B cell (primary cell): ENCODE data around the gene LBR.

ENCODE experiments used
- EZH2 ChIP-seq: IDR thresholded peaks from 2 replicates; pipeline ENCODE4 v1.6.1; 2012; ENCODE audit warnings: borderline replicate concordance, low read depth, mild to moderate bottlenecking, moderate library complexity, low read length; ENCODE audit not compliant: insufficient read depth, poor library complexity, severe bottlenecking
- TF ChIP-seq, protein P1 (sequence below): fragments of 200-600 bp; IDR thresholded peaks from one replicate; pipeline ENCODE4 v1.8.0; 2022; ENCODE audit warnings: antibody characterized with exemption, mild to moderate bottlenecking

DNA sequence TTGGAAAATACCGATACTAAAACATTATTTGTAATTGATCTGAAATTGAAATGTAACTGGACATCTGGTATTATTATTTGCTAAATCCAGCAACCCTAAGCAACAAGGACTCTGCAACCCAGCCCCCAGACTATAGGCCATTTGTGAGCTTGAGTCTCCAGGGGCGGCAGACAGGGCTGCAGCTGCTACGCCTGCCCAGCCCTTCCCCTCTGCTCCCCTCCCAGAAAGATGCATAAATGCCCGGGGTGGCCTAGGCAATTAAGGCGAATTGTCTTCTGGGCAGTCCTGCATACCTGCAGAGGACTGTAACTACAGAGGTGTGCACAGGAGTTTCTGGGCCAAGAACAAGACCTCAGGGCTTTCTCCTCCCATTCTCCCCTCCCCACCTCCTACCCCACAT is 41.2 kb upstream of the LBR start:
- TF ChIP-seq, protein P1, sequence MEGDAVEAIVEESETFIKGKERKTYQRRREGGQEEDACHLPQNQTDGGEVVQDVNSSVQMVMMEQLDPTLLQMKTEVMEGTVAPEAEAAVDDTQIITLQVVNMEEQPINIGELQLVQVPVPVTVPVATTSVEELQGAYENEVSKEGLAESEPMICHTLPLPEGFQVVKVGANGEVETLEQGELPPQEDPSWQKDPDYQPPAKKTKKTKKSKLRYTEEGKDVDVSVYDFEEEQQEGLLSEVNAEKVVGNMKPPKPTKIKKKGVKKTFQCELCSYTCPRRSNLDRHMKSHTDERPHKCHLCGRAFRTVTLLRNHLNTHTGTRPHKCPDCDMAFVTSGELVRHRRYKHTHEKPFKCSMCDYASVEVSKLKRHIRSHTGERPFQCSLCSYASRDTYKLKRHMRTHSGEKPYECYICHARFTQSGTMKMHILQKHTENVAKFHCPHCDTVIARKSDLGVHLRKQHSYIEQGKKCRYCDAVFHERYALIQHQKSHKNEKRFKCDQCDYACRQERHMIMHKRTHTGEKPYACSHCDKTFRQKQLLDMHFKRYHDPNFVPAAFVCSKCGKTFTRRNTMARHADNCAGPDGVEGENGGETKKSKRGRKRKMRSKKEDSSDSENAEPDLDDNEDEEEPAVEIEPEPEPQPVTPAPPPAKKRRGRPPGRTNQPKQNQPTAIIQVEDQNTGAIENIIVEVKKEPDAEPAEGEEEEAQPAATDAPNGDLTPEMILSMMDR, result no peak
- no peak for TF ChIP-seq EZH2
